NCI-H2107 treated with DMSO at 0.1 percent for 48 hours (cell line): ENCODE results near the gene GTPBP6.
"Not testable (repeated sequence)": the region's sequence is repeated elsewhere in the genome, so short reads cannot be mapped to it uniquely, and the experiment has no call there.

Experiments used
- DNase-seq: peaks from one replicate; lab custom pipeline; 2025; ENCODE audit not compliant: unreplicated experiment; lab: John Stamatoyannopoulos, UW

The GTPBP6 gene

DNA sequence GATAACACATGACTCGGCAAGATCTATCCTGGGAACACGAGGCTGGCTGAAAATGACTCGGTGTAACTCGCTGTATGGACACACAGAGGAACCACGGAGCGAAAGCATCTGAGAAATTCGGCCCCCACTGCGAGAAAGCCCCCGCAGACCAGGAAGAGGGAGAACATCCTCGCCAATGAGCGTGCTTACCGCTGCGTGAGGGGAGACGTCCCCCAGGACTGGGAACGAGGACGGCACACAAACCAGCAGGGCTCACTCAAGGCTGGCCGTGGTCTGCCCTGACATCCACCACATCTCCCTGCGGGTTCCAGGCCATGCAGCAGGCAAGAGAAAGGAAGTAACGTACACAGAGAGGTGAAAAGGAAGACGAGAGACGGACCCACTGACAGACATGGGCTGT, 17.6 kb upstream of the GTPBP6 start:
- DNase-seq: no peak

DNA sequence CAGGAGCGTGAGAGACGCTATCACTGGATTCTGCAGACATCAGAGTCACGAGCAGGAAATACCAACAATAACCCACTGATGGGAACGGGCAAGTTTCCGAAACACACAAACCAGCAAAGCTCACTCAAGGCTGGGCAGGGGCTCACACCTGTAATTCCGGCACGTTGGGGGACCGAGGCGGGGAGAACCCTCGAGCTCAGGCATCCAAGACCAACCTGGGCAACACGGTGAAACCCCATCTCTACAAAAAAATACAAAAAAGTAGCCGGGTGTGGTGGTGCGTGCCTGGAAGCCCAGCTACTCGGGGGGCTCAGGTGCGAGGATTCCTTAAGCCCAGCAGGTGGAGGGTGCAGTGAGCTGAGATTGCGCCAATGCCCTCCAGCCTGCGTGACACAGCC, 17.2 kb upstream of the GTPBP6 start:
- no peak for DNase-seq

DNA sequence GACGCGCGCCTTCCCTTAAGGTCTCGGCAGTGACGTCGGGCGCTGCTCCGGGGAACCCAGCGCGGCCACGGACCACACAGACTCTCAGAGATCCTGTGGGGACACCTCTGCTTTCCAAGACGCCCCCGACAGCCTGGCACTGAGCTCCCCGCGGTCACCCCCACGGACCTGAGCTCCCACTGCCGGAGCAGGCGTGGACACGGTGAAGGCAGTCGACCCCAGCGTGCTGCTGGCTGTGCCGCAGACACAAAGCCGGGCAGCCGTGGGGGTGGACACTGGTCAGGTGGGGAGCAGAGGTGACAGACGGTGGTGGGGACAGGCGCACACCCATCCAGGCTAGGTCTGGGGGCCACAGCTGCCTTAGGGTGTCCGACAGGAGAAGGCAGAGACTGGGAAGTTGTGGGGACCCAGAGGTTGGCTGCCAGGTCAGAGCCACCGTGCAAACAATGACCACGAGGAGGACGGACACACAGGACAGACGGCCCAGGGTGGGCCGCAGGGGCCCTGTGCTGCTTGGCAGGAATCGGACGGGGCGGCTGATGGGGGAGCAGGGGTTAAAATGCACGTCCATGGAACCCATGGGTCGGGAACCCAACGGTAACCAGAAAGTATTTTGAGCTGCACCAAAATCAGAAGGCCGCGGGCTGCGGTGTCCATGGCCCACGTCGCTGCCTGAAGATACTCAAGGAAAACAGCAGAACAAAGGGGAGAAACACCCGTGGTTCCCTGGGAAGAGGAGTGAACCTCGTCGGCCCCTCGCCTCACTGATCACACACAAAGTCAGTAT, 16.6 kb upstream of the GTPBP6 start:
- no peak for DNase-seq

DNA sequence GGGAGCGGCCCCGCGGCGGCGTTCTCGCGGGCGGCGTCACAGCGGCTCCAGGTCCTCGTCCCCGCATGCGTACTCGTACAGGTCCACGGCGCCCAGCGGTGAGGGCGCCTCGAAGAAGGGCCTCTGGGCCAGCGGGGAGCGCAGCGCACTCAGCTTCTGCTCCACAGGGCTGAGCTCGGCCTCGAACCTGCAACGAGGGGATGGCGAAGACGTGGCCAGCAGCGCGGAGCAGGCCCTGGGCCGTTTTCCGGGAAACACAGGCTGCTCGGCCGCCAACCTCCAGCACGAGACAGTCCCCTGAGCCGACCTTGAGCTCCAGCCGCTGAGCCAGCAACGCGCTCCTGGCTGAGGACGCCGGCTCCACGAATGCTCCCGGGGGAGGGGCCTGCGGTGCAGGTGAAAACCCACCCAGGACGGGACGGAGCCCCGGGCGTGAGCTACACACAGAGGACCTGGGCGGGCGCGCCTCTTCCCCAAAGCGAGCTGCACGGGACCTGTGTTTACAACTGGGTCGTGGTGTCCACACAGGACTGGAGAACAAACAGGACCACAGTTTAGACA, 15.8 kb upstream of the GTPBP6 start:
- no peak for DNase-seq

DNA sequence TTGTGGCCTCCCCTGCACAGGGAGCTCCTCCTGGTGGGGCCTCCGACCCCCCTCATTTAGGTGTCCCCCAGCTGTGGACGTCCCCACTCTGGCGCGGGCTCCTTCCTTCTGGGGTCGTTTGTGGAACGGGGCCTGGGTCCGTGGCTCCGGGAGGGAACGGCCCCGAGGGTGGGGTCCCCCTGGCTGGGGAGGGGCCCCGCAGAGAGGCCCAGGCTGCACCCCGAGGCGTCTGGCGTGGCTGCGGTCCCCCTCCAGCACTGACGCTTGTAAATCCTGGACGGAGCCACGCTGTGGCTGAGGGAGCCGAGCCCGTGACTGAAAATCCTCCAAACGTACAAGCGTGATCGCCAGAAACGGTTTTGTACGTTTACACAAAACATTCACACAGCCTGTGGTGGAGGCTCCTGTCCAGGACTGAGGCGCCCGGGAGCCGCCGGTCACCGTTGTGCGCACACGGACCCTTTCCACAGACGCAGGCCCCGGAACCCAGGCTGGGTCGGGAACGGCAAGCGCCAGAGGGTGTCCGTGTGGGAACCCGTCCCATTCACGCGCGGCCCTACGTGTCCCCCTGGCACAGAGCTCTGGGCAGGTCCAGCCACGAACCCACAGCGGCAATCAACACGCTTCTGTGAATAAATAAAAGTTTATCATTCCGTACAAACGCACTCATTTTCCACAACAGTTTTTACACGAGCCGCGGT, 15.2 kb upstream of the GTPBP6 start:
- no peak for DNase-seq

DNA sequence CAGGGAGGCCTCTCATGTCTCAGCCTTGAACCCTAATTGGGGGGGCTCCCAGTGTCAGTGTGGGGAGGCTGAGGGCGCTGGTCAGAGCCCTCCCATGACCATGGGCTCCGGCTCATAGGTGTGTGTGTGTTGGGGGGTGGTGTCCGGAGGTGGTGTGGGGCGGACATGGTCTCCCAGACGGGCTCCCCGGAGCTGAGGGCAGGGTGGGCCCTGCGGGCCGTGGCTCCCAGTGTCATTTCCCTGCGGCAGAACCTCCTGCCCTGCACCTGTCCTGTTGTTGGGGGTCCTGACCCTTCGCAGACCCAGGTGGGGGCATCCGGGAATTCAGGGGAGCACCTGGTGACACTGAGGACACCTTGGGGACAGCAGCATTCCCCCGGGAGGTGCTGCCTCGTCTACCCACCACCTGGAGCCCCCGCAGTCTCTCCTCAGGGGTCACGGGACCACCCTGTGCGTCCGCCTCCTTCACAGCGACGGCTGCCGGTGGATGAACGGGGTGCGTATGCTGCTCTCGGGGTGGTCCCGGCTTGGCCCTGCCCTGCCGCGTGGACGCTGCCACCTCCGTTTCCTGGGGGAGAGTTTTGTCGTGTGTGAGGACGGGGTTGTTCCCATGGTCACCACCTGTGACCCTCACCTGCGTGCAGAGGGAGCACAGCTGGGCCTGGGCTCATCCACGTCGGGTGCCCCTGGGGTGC, 14.5 kb upstream of the GTPBP6 start:
- DNase-seq: no peak

DNA sequence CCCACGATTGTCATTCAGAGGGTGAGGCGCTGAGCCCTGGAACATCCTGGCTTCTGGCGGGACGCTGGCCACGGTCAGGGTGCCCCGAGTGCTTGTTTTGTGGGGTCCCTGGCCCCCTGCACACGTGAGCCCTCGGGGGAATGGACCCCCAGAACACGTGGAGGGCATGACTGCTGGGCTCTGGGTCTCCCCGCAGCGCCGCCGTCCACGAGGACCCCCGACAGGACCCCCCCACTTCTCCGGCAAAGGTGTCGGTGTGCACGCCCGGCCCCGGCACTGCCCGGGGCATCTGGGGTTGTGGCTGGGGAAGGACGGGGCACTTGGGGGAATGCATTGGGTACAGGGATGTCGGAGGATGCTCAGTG, 13.9 kb upstream of the GTPBP6 start:
- no peak for DNase-seq

DNA sequence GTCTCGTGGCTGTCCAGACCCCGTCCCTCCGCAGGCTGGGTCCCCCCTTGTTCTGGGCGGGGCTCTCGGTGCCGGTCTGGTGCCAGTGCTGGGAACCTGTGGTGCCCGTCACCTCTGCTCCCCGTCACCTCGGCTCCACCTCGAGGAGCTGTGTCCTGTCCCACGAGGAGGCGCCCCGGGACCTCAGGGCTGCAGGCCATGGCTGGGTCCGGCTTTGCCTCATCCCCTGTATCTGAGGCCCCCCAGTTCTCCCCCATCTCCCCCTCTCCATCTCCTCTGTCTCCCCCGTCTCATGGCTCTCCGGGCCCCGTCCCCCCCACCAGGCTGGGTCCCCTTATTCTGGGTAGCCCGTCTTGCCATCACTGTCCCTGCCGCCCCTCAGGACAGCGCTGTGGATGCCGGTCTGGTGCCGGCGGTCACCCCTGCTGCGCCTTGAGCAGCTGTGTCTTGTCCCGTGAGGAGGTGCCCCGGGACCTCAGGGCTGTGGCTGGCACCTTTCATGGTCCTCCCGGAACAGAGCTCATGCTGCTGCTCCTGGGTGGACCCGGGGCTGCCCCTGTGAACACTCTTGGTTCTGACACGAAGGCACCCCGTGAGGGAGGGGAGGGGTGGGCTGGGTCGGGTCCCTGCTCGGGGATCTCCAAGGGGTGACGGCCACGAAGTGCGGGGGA, 13.4 kb upstream of the GTPBP6 start:
- DNase-seq: no peak

DNA sequence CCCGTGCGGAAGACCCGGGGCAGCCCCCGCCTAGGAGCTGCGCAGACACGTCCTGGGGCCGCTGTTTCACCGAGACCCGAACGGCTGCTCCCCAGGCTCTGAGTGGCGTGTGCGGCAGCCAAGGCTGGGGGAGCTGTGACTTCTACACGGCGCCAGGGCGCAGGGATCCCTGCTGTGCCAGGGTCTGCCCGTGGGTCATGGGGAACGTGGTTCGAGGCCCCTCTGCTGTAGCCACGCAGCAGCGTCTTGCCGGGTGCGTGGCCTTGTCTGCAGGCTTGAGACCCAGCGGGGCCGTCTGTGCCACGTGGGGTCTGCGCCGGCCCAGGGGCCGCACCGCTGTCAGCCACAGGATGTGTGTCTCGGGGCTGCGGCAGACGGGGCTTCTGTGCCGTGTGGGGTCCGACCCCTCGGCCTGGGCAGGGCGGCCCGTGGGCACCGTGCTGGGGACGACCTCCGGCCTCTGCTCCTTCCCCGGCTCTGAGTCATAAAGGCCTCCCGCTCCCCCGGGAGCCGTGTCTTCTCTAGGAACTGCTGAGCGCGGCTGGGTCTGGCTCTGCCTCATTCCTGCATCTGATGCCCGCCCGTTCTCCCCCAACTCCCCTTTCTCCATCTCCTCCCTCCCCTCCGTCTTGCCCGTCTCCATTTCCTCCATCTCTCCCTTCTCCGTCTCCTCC, 12.7 kb upstream of the GTPBP6 start:
- DNase-seq: no peak

DNA sequence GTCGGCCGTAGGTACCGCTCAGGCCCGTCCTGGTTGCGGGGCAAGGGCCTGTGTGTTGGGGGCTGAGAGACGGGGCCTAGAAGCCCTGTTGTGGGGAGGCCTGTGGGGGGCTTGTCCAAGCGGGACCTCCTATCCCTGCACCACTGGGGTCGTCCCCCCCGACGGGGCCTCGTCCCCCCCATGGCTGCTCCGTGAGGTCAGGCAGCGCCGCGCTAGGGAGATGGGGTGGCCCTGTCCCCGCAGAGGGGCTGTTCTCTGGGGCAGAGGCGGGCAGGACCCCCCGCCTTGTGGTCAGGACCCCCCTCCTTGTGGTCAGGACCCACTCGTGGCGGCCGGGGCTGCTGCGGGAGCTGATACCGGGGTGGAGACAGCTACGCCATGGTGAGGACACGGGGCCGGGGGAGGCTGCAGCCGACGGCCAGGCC, 12.1 kb upstream of the GTPBP6 start:
- no peak for DNase-seq

DNA sequence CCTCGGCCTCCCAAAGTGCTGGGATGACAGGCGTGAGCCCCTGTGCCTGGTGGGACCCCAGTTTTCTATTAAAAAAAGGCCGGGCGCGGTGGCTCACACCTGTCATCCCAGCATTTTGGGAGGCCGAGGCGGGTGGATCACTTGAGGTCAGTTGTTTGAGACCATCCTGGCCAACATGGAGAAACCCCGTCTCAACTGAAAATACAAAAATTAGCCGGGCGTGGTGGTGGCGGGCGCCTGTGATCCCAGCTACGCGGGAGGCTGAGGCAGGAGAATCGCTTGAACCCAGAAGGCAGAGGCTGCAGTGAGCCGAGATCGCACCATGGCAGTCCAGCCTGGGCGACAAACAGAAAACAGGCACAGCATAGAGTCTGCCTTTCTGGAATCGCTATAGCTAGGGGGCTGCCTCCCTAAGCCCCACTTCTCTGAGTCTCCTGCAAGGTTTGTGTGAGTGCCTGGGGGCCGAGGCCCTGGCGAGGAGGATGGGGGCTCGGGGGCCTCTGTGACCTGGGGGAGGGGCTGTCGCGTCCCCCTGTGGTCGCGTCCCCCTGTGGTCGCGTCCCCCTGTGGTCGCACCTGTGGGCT, 11.6 kb upstream of the GTPBP6 start:
- DNase-seq: not testable (repeated sequence)

DNA sequence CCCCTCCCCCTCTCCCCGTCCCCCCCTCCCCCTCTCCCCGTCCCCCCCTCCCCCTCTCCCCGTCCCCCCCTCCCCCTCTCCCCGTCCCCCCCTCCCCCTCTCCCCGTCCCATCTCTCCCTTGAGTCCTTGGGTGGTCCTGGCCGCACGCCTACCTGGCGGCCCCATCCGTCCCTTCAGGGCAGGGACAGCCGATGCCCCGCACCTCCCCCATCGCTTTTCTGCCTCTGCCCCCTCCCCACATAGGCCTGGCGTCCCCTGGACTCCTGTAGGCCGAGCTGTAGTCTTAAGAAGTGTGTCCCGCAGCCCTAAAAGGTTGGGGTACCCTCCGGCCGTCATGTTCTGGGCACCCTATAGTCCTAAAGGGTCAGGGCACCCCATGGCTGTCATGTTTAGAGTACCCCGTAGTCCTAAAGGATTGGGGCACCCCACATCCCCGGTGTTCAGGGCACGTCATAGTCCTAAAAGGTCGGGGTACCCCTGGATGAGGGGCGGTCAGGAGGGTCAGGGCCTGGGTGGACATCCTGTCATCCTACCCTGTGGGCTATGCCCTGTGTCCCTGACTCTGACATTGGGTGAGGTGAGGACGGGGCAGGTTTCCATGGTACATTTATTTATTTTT, 10.8 kb upstream of the GTPBP6 start:
- DNase-seq: no peak

DNA sequence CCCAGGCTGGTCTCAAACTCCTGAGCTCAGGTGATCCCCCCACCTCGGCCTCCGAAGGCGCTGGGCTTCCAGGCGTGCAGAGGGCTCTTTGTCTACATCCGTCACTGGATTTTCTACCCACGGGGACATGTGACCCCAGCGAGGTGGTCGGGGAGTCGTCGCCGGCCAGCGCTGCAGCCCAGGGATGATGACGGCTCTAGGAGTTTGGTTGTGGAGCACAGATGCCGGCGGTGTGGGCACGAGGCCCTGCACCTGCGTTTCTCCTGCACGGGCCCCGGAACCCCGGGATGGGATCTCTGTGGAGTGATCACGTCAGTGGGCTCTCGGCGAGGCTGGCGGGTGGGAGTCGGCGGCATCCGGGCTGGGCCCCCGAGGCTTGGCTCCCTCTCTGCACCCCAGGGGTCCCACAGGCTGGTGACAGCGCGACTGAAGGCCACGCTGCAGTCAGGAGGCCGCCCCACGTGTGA, 9.1 kb upstream of the GTPBP6 start:
- no peak for DNase-seq

DNA sequence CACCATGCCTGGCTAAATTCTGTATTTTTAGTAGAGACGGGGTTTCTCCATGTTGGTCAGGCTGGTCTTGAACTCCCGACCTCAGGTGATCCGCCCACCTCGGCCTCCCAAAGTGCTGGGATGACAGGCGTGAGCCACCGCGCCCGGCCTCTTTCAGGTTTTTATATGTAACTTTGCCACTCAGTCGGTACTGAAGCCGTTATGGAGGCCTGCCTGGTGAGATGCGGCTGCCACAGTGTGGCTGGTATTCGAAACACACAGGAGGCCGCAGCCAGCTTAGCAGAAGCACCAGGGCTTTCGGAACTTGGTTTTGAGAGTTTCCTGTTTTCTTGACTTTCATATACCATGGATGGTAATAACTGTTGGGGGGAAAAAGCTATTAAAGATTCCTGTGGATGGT, 6.1 kb upstream of the GTPBP6 start:
- not testable (repeated sequence) for DNase-seq

DNA sequence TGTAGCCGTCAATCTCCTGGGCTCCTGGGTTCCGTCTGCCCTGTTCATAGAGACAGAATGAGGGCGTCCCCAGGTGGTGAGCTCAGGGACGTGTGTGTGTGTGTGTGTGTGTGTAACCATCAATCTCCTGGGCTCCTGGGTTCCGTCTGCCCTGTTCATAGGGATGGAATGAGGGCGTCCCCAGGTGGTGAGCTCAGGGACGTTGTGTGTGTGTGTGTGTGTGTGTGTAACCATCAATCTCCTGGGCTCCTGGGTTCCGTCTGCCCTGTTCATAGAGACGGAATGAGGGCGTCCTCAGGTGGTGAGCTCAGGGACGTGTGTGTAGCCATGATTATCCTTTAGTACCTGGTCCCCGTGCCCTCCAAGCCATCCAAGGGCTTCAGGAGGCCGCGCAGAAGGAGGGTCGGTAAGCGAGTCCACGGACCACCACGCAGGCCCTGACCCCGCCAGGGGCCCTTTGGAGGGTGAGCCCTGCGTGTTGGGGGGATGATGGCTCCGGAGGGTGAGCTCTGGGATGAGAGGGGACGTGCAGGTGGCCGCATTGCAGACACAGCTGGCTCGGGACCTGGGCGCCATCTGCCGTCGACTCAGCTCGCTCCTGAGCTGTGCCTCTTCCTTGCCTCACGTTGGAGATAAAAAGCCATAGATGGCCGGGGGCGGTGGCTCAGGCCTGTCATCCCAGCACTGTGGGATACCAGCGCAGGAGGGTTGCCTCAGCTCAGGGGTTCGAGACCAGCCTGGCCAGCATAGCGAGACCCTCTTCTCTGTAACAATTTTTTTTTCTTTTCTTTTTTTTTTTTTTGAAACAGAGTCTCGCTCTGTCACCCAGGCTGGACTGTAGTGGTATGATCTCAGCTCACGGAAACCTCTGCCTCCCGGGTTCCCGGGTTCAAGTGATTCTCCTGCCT, 5.4 kb upstream of the GTPBP6 start:
- DNase-seq: no peak

DNA sequence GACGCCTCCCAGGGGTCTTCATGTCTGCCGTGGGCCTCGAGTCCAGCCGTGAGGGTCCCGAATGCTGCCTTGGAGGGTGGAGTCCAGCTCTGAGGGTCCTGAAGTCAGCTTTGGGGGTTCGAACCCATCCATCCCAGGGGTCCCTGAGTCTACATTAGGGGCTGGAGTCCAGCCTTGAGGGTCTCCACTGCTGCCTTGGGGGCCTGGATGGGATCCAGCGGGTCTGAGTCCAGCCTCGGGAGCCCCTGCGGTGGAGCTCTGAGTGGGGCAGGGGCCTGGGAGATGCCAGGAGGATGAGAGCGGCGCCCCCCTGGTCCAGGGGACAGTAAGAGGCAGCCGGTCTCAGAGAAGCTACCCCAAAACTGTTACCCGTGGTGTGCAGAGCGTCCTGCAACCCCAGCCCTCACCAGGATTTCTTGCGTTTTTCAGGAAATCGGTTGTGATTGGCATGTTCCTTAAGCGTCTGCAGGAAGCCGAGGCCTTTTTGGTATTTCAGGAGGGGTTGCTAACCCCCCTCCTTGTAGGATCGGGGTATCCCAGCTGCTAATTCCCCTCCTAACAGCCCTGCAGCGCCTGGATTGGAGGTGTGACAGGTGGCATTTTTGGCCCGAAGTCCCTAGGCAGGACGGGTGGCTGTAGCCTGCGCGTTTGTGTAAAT, 1.7 kb upstream of the GTPBP6 start:
- no peak for DNase-seq

DNA sequence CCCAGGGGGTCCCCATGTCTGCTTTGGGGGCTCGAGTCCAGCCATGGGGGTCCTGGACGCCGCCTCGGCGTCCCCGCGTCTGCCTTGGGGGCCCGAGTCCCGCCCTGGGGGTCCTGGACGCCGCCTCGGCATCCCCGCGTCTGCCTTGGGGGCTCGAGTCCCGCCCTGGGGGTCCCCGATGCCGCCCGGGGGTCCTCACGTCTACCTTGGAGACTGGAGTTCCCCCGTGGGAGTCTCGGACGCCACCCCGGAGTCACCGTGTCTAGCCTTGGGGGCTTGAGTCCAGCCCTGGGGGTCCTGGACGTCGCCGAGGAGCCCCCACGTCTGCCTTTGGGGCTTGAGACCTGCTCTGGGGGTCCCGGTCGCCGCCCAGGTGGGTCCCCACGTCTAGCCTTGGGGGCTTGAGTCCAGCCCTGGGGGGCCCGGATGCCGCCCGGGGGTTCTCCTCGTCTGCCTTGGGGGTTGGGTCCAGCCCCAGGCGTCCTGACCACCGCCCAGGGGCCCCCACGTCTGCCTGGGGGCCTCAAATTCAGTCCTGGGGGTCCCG, 1.1 kb upstream of the GTPBP6 start:
- no peak for DNase-seq
